CD4-positive, alpha-beta memory T cell (primary cell): ENCODE measurements around the gene HOXA13. TPM values are rescaled to one million over a fixed set of nuclear protein-coding genes. Genes with fewer than 3 reads are reported as not detected.

Source experiments
- CTCF ChIA-PET: fragments of 350-600 bp; sonication (Branson Sonifier 250); formaldehyde crosslinking; loops from one replicate; lab custom pipeline; 2021; ENCODE audit warnings: inconsistent platforms; ENCODE audit not compliant: partially characterized antibody; lab: Charles Lee
- POLR2A ChIA-PET: fragments of 350-600 bp; sonication (Branson Sonifier 250); formaldehyde crosslinking; loops from one replicate; lab custom pipeline; 2021; ENCODE audit not compliant: partially characterized antibody; lab: Charles Lee
- DNase-seq, 5 donors: peaks; one replicate each; pipeline versions ENCODE4 v3.0.0 to v3.0.0-alpha.2; 2020 to 2022; ENCODE audit warnings: mixed read lengths in 1 of 5
- H3K27ac ChIP-seq: one replicate; pipeline ENCODE4 v1.7.0; 2013; ENCODE audit warnings: low read depth, low read length
- H3K27me3 ChIP-seq: 2 replicates; pipeline ENCODE4 v1.7.0; 2013; ENCODE audit warnings: mild to moderate bottlenecking, low read length, moderate library complexity; ENCODE audit not compliant: insufficient read depth
- H3K36me3 ChIP-seq: 2 replicates; pipeline ENCODE4 v1.7.0; 2013; ENCODE audit warnings: mild to moderate bottlenecking, low read length, moderate library complexity; ENCODE audit not compliant: insufficient read depth
- H3K4me1 ChIP-seq: 2 replicates; pipeline ENCODE4 v1.7.0; 2013; ENCODE audit warnings: mild to moderate bottlenecking, low read length, moderate library complexity; ENCODE audit not compliant: insufficient read depth
- H3K4me3 ChIP-seq, 2 donors: one replicate each; pipeline ENCODE4 v1.7.0; 2013; ENCODE audit warnings: low read length in 2 of 2, mild to moderate bottlenecking in 1 of 2
- H3K9me3 ChIP-seq, 2 donors: one replicate each; pipeline ENCODE4 v1.7.0; 2013; ENCODE audit warnings: low read length in 2 of 2, control low read depth in 1 of 2; ENCODE audit not compliant: control insufficient read depth in 1 of 2
- H3K27ac Mint-ChIP-seq, 7 donors: one replicate each; pipeline ENCODE4 v1.8.0; 2020 to 2021; ENCODE audit warnings: mixed read lengths in 7 of 7, mild to moderate bottlenecking in 6 of 7, inconsistent platforms in 3 of 7, moderate library complexity in 3 of 7
- H3K27me3 Mint-ChIP-seq, 2 donors: one replicate each; pipeline ENCODE4 v1.8.0; 2020 to 2021; ENCODE audit warnings: mixed read lengths in 2 of 2
- H3K36me3 Mint-ChIP-seq, 2 donors: one replicate each; pipeline ENCODE4 v1.8.0; 2020 to 2021; ENCODE audit warnings: mixed read lengths in 2 of 2, inconsistent platforms in 1 of 2, mild to moderate bottlenecking in 1 of 2
- H3K4me1 Mint-ChIP-seq, 4 donors: one replicate each; pipeline ENCODE4 v1.8.0; 2020 to 2021; ENCODE audit warnings: mixed read lengths in 4 of 4, mild to moderate bottlenecking in 1 of 4
- H3K4me3 Mint-ChIP-seq, 8 donors: one replicate each; pipeline ENCODE4 v1.8.0; 2020 to 2021; ENCODE audit warnings: mixed read lengths in 8 of 8, mild to moderate bottlenecking in 7 of 8, moderate library complexity in 6 of 8, inconsistent platforms in 3 of 8
- H3K9me3 Mint-ChIP-seq, 8 donors: one replicate each; pipeline ENCODE4 v1.8.0; 2020 to 2021; ENCODE audit warnings: mixed read lengths in 8 of 8, mild to moderate bottlenecking in 5 of 8, inconsistent platforms in 3 of 8, moderate library complexity in 1 of 8
- intact Hi-C: fragments of 100-400 bp; cut with micrococcal nuclease; formaldehyde crosslinking; loops from one replicate; pipeline ENCODE4 v1.15.1; 2023
- polyA plus RNA-seq, 2 donors: library from polyadenylated mRNA; unstranded; fragments of 300-500 nt; fragmentation: Illumina TruSeq; gene quantifications; one replicate each; pipeline ENCODE4 v1.2.3, GENCODE V29; 2021
- total RNA-seq, 2 experiments: library from RNA; stranded (reverse); gene quantifications; one replicate each; pipeline ENCODE4 v1.2.3, GENCODE V29; 2021

The HOXA13 gene
- total and polyA plus RNA-seq, 4 experiments from 2014 or later: not detected

DNA sequence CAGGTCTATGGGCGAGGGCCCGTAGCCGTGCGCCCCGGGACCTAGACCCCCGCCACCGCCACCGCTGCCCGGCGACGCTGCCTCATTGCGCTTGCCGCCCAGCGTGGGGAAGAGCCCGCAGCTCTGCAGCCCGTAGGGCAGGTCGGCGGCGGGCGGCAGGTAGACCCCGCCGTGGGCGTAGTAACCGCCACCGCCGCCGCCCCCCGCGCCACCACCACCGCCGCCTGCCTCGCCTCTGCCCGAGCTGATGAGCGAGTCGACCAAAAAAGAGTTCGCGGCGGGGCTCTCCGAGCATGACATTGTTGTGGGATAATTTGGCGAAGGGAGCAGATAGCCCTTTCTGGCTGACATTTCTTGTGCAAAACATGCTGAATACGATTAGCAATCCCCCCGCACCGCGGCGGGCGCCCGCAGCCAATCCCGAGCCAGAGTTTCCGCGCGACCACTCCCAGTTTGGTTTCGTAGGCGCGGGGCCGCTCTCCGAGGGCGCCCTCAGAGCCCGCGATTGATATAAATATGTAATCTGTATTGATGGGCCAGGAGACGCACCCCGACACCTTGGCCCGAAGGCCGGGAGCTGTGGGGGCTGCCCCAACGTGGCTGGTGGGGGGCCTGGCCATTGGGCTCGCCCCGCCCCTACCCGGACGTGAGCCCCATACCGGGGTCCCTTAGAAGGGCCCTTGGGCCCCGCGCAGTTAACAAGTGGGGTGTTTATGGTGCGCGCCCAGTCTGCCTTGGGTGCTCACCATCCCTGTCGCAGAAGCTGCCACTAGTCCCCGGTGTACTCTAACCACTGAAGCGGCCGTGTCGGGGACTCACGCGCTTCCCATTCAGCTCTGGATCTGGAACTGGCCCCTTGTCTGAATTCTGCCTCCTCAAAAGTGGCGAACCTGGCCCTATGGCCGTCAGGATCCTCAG is 25.7 kb downstream of the HOXA13 start, which contains the start of gene HOXA10:
Gene HOXA10, minus strand, starts transcription at position 365 of the 918 bp plus-strand sequence. Its CDS starts 14 bp downstream, at position 351.
- H3K4me1 ChIP-seq: peaks cover 31% of the 10 kb centered on the region
- CTCF ChIA-PET: interaction anchor here (1.4 to 3.2 kb wide), 4 partner anchors 13 to 1322 kb away, joined by 3 to 10 read pairs (median 4); partner anchors contain the start of gene HOXA7

DNA sequence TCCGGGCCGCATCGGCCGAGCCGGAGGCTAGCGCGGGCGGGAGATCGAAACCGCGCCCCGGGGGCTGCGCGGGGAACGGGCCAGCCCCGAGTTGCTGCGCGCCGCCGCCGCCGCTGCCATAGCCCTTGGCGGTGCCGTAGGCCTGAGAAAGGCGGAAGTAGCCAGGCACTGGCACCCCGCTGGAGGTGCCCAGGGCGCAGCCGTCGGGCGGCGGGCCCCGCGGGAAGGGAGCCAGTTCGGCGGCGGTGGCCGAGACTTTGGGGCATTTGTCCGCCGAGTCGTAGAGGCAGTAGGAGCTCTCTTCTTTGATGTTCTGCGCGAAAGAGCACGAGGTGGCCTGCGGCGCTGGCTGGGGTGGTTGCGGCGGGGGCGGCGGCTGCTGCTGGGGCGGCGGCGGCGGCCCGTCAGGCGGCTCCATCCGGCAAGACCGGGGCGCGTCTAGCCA is 26.4 kb downstream of the HOXA13 start:
- Mint-ChIP-seq H3K4me3 (peak overlapping the region in 1 of 8 donors; percentile 15), H3K27me3 (peaks cover 58 to 66% of the 10 kb centered on the region in 2 donors), H3K4me1 (peaks cover 14 to 33% (median 20%) of the 10 kb centered on the region in 4 donors), H3K27ac (peak overlapping the region in 1 of 7 donors; percentile 54), H3K36me3 (peaks cover 0 to 2% of the 10 kb centered on the region in 2 donors), H3K9me3 (peaks cover 0 to 16% (median 3%) of the 10 kb centered on the region in 8 donors)
- Histone ChIP-seq H3K9me3 (no peaks in the 10 kb centered on the region), H3K27me3 (peaks cover 64% of the 10 kb centered on the region), H3K4me3 (peak overlapping the region in 1 of 2 donors; percentile 32), H3K27ac (no peak overlapping the region), H3K4me1 (peaks cover 36% of the 10 kb centered on the region), H3K36me3 (no peaks in the 10 kb centered on the region)
- ChIA-PET CTCF (interaction anchor here (1.4 to 3.2 kb wide), 3 partner anchors 13 to 1322 kb away, joined by 3 to 10 read pairs (median 3); no protein-coding TSS in a partner anchor), POLR2A (interaction anchor here (1.1 to 2.6 kb wide), 6 partner anchors 10 to 1312 kb away, joined by 3 to 9 read pairs (median 6); partner anchors contain the start of genes HOXA11 and HOXA7)
- intact Hi-C loops: loop anchor here (1.0 kb wide), 1 partner anchor 11 kb away; no protein-coding TSS in a partner anchor
- peak in 1 of 5 donors; percentile 53 for DNase-seq

More for the DNA sequence above, 25.7 kb downstream of the HOXA13 start, which contains the start of gene HOXA10:
- peaks cover 58 to 67% of the 10 kb centered on the region in 2 donors for H3K27me3 Mint-ChIP-seq
- peak within 1 kb of the TSS; percentile 31 to 81 (median 60) for H3K4me3 Mint-ChIP-seq
- H3K27ac Mint-ChIP-seq: peak within 1 kb of the TSS in 2 of 7 donors; percentile 72 to 84
- Histone ChIP-seq H3K27me3 (peaks cover 60% of the 10 kb centered on the region), H3K4me3 (peak within 1 kb of the TSS in 1 of 2 donors; percentile 32), H3K9me3 (no peaks in the 10 kb centered on the region), H3K36me3 (no peaks in the 10 kb centered on the region), H3K27ac (no peak within 1 kb of the TSS)
- POLR2A ChIA-PET: interaction anchor here (0.9 to 2.6 kb wide), 5 partner anchors 9 to 1313 kb away, joined by 3 to 9 read pairs (median 6); partner anchors contain the start of gene HOXA11
- intact Hi-C loops: loop anchor here (1.0 kb wide), 1 partner anchor 10 kb away; no protein-coding TSS in a partner anchor
- DNase-seq: no peak
- peaks cover 0 to 2% of the 10 kb centered on the region in 2 donors for H3K36me3 Mint-ChIP-seq
- H3K9me3 Mint-ChIP-seq: peaks cover 0 to 12% (median 2%) of the 10 kb centered on the region in 8 donors
- peaks cover 10 to 29% (median 15%) of the 10 kb centered on the region in 4 donors for H3K4me1 Mint-ChIP-seq

DNA sequence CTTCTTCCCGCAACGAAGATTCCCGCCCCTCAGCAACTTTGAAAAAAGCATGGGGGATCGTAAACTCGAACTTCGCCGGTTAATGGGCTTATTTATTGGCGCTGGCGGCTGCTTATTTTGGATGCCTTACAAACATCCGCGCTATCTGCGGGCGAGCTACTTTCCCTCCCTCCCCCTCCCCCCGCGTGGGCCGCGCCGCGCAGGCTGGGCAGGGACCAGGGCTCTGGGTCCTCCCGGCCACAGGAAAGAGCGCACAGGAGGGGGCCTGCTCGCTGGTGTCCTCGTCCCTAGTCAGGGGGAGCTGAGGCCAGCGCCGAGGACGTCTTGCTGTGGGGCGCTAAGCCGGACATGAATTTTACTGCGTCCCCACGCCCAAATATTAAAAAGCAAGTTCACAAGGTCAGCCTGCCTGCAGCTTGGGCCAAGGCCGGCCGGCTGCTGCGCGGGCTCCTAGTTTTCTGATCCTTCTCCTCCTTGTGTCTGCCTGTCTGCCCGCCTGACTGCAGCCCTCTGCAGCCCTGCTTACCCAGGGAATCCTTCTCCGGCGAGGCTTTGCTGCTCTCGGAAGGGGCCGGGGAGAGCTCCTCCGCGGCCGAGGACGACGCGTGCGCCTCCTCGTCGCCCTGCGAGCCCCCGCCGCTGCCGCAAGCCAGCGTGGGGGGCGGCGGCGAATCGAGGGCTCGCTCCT is 26.9 kb downstream of the HOXA13 start:
- peaks cover 60 to 66% of the 10 kb centered on the region in 2 donors for H3K27me3 Mint-ChIP-seq
- CTCF ChIA-PET: interaction anchor here (0.7 to 3.2 kb wide), 4 partner anchors 10 to 1321 kb away, joined by 3 to 10 read pairs (median 3); no protein-coding TSS in a partner anchor
- peaks cover 14 to 39% (median 21%) of the 10 kb centered on the region in 4 donors for H3K4me1 Mint-ChIP-seq
- Histone ChIP-seq H3K9me3 (no peaks in the 10 kb centered on the region), H3K4me3 (peak overlapping the region in 1 of 2 donors; percentile 32), H3K36me3 (no peaks in the 10 kb centered on the region), H3K27me3 (peaks cover 69% of the 10 kb centered on the region), H3K27ac (no peak overlapping the region), H3K4me1 (peaks cover 37% of the 10 kb centered on the region)
- H3K4me3 Mint-ChIP-seq: peak overlapping the region in 7 of 8 donors; percentile 39 to 85 (median 65)
- peaks cover 0 to 2% of the 10 kb centered on the region in 2 donors for H3K36me3 Mint-ChIP-seq
- peak overlapping the region in 2 of 7 donors; percentile 83 to 84 for H3K27ac Mint-ChIP-seq
- no peak for DNase-seq
- POLR2A ChIA-PET: interaction anchor here (0.8 to 2.6 kb wide), 6 partner anchors 11 to 1311 kb away, joined by 3 to 6 read pairs (median 4); partner anchors contain the start of genes HOXA11 and HOXA7
- intact Hi-C loops: loop anchor here (1.0 kb wide), 1 partner anchor 11 kb away; no protein-coding TSS in a partner anchor
- peaks cover 0 to 22% (median 4%) of the 10 kb centered on the region in 8 donors for H3K9me3 Mint-ChIP-seq

DNA sequence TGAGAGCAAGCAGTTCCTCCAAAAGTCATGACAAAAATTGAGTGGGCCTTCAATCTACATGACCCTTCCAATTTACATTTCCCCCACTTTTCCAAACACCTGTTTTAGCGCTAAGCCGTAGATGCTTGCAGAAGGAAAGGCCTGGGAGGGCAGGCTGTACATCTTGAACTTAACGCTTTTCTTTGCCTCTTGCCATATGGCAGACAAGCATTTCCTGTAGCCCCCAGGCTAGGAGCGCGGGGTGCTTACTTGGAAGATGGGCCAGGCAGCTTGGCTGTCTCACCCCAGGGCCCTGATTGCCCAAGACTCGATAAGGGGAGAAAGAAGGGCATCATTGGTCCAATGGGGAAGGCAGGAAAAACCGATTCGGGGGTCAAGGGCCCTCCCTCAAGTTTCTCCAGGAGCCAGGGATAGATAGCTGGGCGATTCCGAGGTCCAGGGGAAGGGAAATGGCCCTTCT is 27.5 kb downstream of the HOXA13 start:
- peaks cover 59 to 65% of the 10 kb centered on the region in 2 donors for H3K27me3 Mint-ChIP-seq
- ChIA-PET POLR2A (interaction anchor here (0.6 to 2.6 kb wide), 7 partner anchors 11 to 1311 kb away, joined by 3 to 6 read pairs (median 3); partner anchors contain the start of genes HOXA11 and HOXA7), CTCF (interaction anchor here (0.7 to 3.2 kb wide), 4 partner anchors 11 to 1320 kb away, joined by 3 to 10 read pairs (median 3); no protein-coding TSS in a partner anchor)
- Histone ChIP-seq H3K27me3 (peaks cover 76% of the 10 kb centered on the region), H3K9me3 (no peaks in the 10 kb centered on the region), H3K27ac (no peak overlapping the region), H3K36me3 (no peaks in the 10 kb centered on the region), H3K4me3 (no peak overlapping the region), H3K4me1 (peaks cover 37% of the 10 kb centered on the region)
- peaks cover 14 to 41% (median 21%) of the 10 kb centered on the region in 4 donors for H3K4me1 Mint-ChIP-seq
- peaks cover 0 to 27% (median 6%) of the 10 kb centered on the region in 8 donors for H3K9me3 Mint-ChIP-seq
- peak overlapping the region in 4 of 7 donors; percentile 19 to 83 (median 48) for H3K27ac Mint-ChIP-seq
- peaks cover 0 to 2% of the 10 kb centered on the region in 2 donors for H3K36me3 Mint-ChIP-seq
- DNase-seq: peak in 1 of 5 donors; percentile 17
- intact Hi-C loops: no loop called here
- H3K4me3 Mint-ChIP-seq: peak overlapping the region; percentile 20 to 85 (median 72)

DNA sequence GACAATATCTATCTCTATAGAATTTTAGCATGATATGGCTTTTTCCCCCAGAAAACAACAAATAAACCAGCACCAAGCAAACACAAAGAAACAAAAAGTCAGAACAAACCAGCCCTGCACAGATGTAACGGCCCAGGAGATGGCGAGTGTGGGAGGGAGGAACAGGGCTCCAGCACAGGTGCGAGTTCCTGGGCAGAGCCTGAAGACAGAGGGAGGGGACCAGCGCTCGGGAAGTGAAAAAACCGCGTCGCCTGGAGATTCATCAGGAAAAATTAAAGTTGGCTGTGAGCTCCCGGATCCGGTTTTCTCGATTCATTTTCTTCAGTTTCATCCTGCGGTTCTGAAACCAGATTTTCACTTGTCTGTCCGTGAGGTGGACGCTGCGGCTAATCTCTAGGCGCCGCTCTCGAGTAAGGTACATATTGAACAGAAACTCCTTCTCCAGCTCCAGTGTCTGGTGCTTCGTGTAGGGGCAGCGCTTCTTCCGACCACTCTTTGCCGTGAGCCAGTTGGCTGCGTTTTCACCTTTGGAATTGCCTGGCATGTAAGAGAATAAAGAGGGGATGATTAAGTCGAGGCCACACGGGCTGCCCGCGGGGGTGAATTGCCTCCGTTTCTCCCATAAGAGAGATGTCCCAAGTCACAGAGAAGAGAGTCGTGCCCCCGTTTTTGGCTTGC is 28.1 kb downstream of the HOXA13 start:
- H3K36me3 Mint-ChIP-seq: peaks cover 0 to 2% of the 10 kb centered on the region in 2 donors
- ChIA-PET POLR2A (interaction anchor here (0.6 to 2.7 kb wide), 3 partner anchors 10 to 41 kb away, joined by 3 to 9 read pairs (median 6); no protein-coding TSS in a partner anchor), CTCF (interaction anchor here (1.2 to 1.9 kb wide), 4 partner anchors 8 to 1277 kb away, joined by 3 to 12 read pairs (median 4); no protein-coding TSS in a partner anchor)
- intact Hi-C loops: no loop called here
- peaks cover 63 to 68% of the 10 kb centered on the region in 2 donors for H3K27me3 Mint-ChIP-seq
- Histone ChIP-seq H3K4me3 (no peak overlapping the region), H3K27me3 (peaks cover 81% of the 10 kb centered on the region), H3K27ac (no peak overlapping the region), H3K36me3 (no peaks in the 10 kb centered on the region), H3K4me1 (peaks cover 37% of the 10 kb centered on the region), H3K9me3 (no peaks in the 10 kb centered on the region)
- peaks cover 0 to 33% (median 6%) of the 10 kb centered on the region in 8 donors for H3K9me3 Mint-ChIP-seq
- H3K27ac Mint-ChIP-seq: peak overlapping the region in 6 of 7 donors; percentile 2 to 83 (median 58)
- H3K4me1 Mint-ChIP-seq: peaks cover 14 to 47% (median 22%) of the 10 kb centered on the region in 4 donors
- DNase-seq: peak in 1 of 5 donors; percentile 18
- H3K4me3 Mint-ChIP-seq: peak overlapping the region; percentile 52 to 85 (median 73)
